MCF 10A (cell line): Measurements from ENCODE around the gene MLANA. TPM values are rescaled to one million over a fixed set of nuclear protein-coding genes. Genes with fewer than 3 reads are reported as not detected.

ENCODE experiments used
- BruUV-seq: library from RNA; stranded (reverse); fragments of 400-500 nt; replicated peaks from 2 replicates; lab custom pipeline; 2021; lab: Mats Ljungman, UMichigan
- CTCF ChIA-PET: fragments of 300-600 bp; sonication (Branson Sonifier 250); formaldehyde crosslinking; extraction: SDS; loops from one replicate; lab custom pipeline; 2021; ENCODE audit warnings: antibody characterized with exemption, inconsistent platforms; lab: Yijun Ruan, JAX
- POLR2A ChIA-PET: fragments of 300-600, 350-650 bp; sonication (Branson Sonifier 250); formaldehyde crosslinking; extraction: SDS; loops from one replicate; lab custom pipeline; 2020; ENCODE audit warnings: antibody characterized with exemption, inconsistent platforms; lab: Yijun Ruan, JAX
- DNase-seq: peaks from one replicate; pipeline ENCODE4 v3.0.0-alpha.2; 2018; ENCODE audit not compliant: unreplicated experiment
- H3K27ac Mint-ChIP-seq: one replicate; pipeline ENCODE4 v1.8.0; 2022; ENCODE audit warnings: mild to moderate bottlenecking, low read depth, mixed read lengths; ENCODE audit not compliant: unreplicated experiment
- H3K27me3 Mint-ChIP-seq: one replicate; pipeline ENCODE4 v1.8.0; 2022; ENCODE audit warnings: mixed read lengths; ENCODE audit not compliant: insufficient read depth, unreplicated experiment
- H3K36me3 Mint-ChIP-seq: one replicate; pipeline ENCODE4 v1.8.0; 2022; ENCODE audit warnings: mild to moderate bottlenecking, moderate library complexity, mixed read lengths; ENCODE audit not compliant: insufficient read depth, unreplicated experiment
- H3K4me1 Mint-ChIP-seq: one replicate; pipeline ENCODE4 v1.8.0; 2022; ENCODE audit warnings: mixed read lengths; ENCODE audit not compliant: insufficient read depth, unreplicated experiment
- H3K4me3 Mint-ChIP-seq: one replicate; pipeline ENCODE4 v1.8.0; 2022; ENCODE audit warnings: mild to moderate bottlenecking, moderate library complexity, mixed read lengths; ENCODE audit not compliant: unreplicated experiment
- H3K9me3 Mint-ChIP-seq: one replicate; pipeline ENCODE4 v1.8.0; 2022; ENCODE audit warnings: mixed read lengths; ENCODE audit not compliant: unreplicated experiment
- CTCF ChIP-seq: fragments of 200-600 bp; IDR thresholded peaks from one replicate; pipeline ENCODE4 v1.8.0; 2022; ENCODE audit warnings: antibody characterized with exemption, mild to moderate bottlenecking; ENCODE audit not compliant: unreplicated experiment
- intact Hi-C: fragments of 100-400 bp; cut with micrococcal nuclease; formaldehyde crosslinking; loops from 2 replicates; pipeline ENCODE4 v1.14.1; 2022
- total RNA-seq: library from RNA; stranded (reverse); gene quantifications from 2 replicates; pipeline ENCODE4 v1.2.3, GENCODE V29; 2022

MLANA gene
- total RNA-seq, 1 experiment from 2014 or later, result not detected

GRCh38 chr9:5920860-5921328, 30.2 kb downstream of the MLANA start:
- no peak overlapping the region for H3K27ac Mint-ChIP-seq
- ChIA-PET POLR2A (interaction anchor here (0.5 kb wide), 1 partner anchor 80 kb away, joined by 3 read pairs; no protein-coding TSS in a partner anchor), CTCF (interaction anchor here (0.6 to 3.2 kb wide), 4 partner anchors 35 to 1280 kb away, joined by 3 to 13 read pairs (median 4); no protein-coding TSS in a partner anchor)
- H3K4me3 Mint-ChIP-seq, result no peak overlapping the region
- H3K4me1 Mint-ChIP-seq, result no peaks in the 10 kb centered on the region
- DNase-seq, result no peak
- H3K27me3 Mint-ChIP-seq, result no peaks in the 10 kb centered on the region
- peaks cover 54% of the 10 kb centered on the region for H3K36me3 Mint-ChIP-seq
- BruUV-seq, result no TSS peak
- TF ChIP-seq CTCF, result no peak
- no peaks in the 10 kb centered on the region for H3K9me3 Mint-ChIP-seq
- intact Hi-C loops, result no loop called here

- Mint-ChIP-seq H3K36me3 (peaks cover 54% of the 10 kb centered on the region), H3K27ac (no peak overlapping the region)
- no peak for DNase-seq
These were observed 31.5 kb downstream of the MLANA start for GRCh38 chr9:5922192-5922591.

GRCh38 chr9:5931657-5932056, 41.0 kb downstream of the MLANA start:
- ChIA-PET POLR2A (no interaction called here), CTCF (no interaction called here)
- Mint-ChIP-seq H3K9me3 (no peaks in the 10 kb centered on the region), H3K27me3 (no peaks in the 10 kb centered on the region), H3K36me3 (peaks cover 5% of the 10 kb centered on the region), H3K4me1 (no peaks in the 10 kb centered on the region), H3K4me3 (no peak overlapping the region), H3K27ac (no peak overlapping the region)
- no peak for DNase-seq
- TF ChIP-seq CTCF, result no peak
- intact Hi-C loops, result no loop called here
- BruUV-seq, result no TSS peak

More at GRCh38 chr9:5922192-5922591, 31.5 kb downstream of the MLANA start:
- Mint-ChIP-seq H3K4me1 (no peaks in the 10 kb centered on the region), H3K27me3 (no peaks in the 10 kb centered on the region), H3K4me3 (no peak overlapping the region), H3K9me3 (no peaks in the 10 kb centered on the region)
- BruUV-seq, result no TSS peak
- intact Hi-C loops, result no loop called here
- no peak for TF ChIP-seq CTCF
- POLR2A ChIA-PET, result no interaction called here
- CTCF ChIA-PET, result interaction anchor here (0.6 to 3.2 kb wide), 3 partner anchors 36 to 712 kb away, joined by 3 to 13 read pairs (median 3); no protein-coding TSS in a partner anchor

- Mint-ChIP-seq H3K36me3 (peaks cover 11% of the 10 kb centered on the region), H3K27me3 (no peaks in the 10 kb centered on the region), H3K4me3 (no peak overlapping the region), H3K9me3 (no peaks in the 10 kb centered on the region), H3K4me1 (no peaks in the 10 kb centered on the region), H3K27ac (no peak overlapping the region)
- no peak for DNase-seq
- intact Hi-C loops, result no loop called here
- no TSS peak for BruUV-seq
- TF ChIP-seq CTCF, result no peak
- POLR2A ChIA-PET, result no interaction called here
- CTCF ChIA-PET, result interaction anchor here (0.6 to 2.5 kb wide), 3 partner anchors 20 to 59 kb away, joined by 3 to 9 read pairs (median 3); no protein-coding TSS in a partner anchor
These were observed 47.8 kb downstream of the MLANA start for GRCh38 chr9:5938449-5938848.
